Erythroblast (primary cell): ENCODE data around the gene RGS1.

Source experiments
- GATA1 ChIP-seq: IDR thresholded peaks from 2 replicates; pipeline ENCODE4 v1.6.1; 2011; ENCODE audit warnings: low read depth, mild to moderate bottlenecking, control low read depth, low read length, moderate library complexity
- POLR2A ChIP-seq: IDR thresholded peaks from 2 replicates; pipeline ENCODE4 v1.6.1; 2011; ENCODE audit warnings: mild to moderate bottlenecking, low read length

DNA sequence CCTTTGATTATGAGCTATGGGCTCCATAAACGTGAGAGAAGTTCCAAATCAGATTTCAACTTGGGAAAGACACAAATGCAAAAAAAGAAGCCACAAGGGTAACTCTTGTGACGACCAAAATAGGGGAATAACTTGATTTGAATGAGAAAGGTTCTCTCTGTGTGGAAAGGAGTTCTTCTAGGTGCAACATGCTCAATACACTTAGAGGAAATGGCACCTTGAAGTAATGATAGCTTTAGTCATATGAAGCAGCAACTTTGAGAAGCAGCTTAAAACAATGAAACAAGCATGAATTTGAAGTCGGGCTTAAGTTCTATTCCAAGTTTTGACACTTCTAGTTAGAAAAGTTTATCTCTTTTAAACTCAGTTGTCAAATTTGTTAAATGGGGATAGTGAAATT lies 21.8 kb upstream of the RGS1 start:
- TF ChIP-seq POLR2A (no peak), GATA1 (no peak)
